LNCaP clone FGC (cell line): Measurements from ENCODE around the gene SORBS2.

Experiments used
- DNase-seq: peaks from one replicate; pipeline ENCODE4 v3.0.0-alpha.2; 2011; ENCODE audit warnings: low read depth
- H3K4me3 ChIP-seq: 2 replicates; pipeline ENCODE4 v1.5.1; 2011; ENCODE audit warnings: mild to moderate bottlenecking, low read depth, low read length, control low read depth
- CTCF ChIP-seq: IDR thresholded peaks from 2 replicates; pipeline ENCODE4 v1.5.1; 2012; ENCODE audit warnings: mild to moderate bottlenecking; ENCODE audit not compliant: control insufficient read depth, insufficient read depth; ENCODE audit errors: extremely low read depth

Gene SORBS2

GRCh38 chr4:185835814-185836213 is 23.8 kb upstream of the SORBS2 start:
- H3K4me3 ChIP-seq, result no peak overlapping the region
- TF ChIP-seq CTCF, result no peak
- DNase-seq, result no peak

GRCh38 chr4:185835336-185835735 is 23.3 kb upstream of the SORBS2 start:
- H3K4me3 ChIP-seq, result no peak overlapping the region
- TF ChIP-seq CTCF, result no peak

GRCh38 chr4:185834778-185835177 is 22.8 kb upstream of the SORBS2 start:
- TF ChIP-seq CTCF, result no peak
- H3K4me3 ChIP-seq, result no peak overlapping the region
- DNase-seq, result no peak

More at GRCh38 chr4:185835336-185835735, 23.3 kb upstream of the SORBS2 start:
- no peak for DNase-seq

GRCh38 chr4:185834088-185834487 is 22.1 kb upstream of the SORBS2 start:
- TF ChIP-seq CTCF, result no peak
- DNase-seq, result no peak
- H3K4me3 ChIP-seq, result no peak overlapping the region

GRCh38 chr4:185833055-185833598 is 21.1 kb upstream of the SORBS2 start:
- no peak overlapping the region for H3K4me3 ChIP-seq
- no peak for DNase-seq
- TF ChIP-seq CTCF, result no peak

- no peak for DNase-seq
- H3K4me3 ChIP-seq, result no peak overlapping the region
- TF ChIP-seq CTCF, result no peak
Measured at GRCh38 chr4:185831125-185831815, 19.3 kb upstream of the SORBS2 start.

- no peak for DNase-seq
- TF ChIP-seq CTCF, result no peak
- no peak overlapping the region for H3K4me3 ChIP-seq
Measured at GRCh38 chr4:185830263-185830994, 18.4 kb upstream of the SORBS2 start.
